GM12878 (cell line): ENCODE results near the gene TNRC6B. TPM values are rescaled to one million over a fixed set of nuclear protein-coding genes. Genes with fewer than 3 reads are reported as not detected.

Source experiments
- ATAC-seq: fragments of 200-7000 bp; cut with Tn5 transposase; 3 replicates; pipeline ENCODE4 v1.9.1; 2020; ENCODE audit warnings: mild to moderate bottlenecking, moderate library complexity
- BruUV-seq: library from RNA; stranded (reverse); fragments of 400-500 nt; replicated peaks from 2 replicates; lab custom pipeline; 2021; lab: Mats Ljungman, UMichigan
- CTCF ChIA-PET: fragments of 300-600 bp; sonication (Branson Sonifier 250); formaldehyde crosslinking; extraction: SDS; loops from one replicate; lab custom pipeline; 2021; ENCODE audit warnings: inconsistent platforms; lab: Yijun Ruan, JAX
- POLR2A ChIA-PET: fragments of 350-600 bp; formaldehyde crosslinking; extraction: SDS; loops from one replicate; lab custom pipeline; 2021; ENCODE audit warnings: inconsistent platforms; lab: Charles Lee
- RAD21 ChIA-PET: fragments of 300-600 bp; sonication (Branson Sonifier 250); formaldehyde crosslinking; loops from one replicate; lab custom pipeline; 2023; ENCODE audit warnings: antibody characterized with exemption; ENCODE audit not compliant: unreplicated experiment; lab: Charles Lee
- SMC1A ChIA-PET: fragments of 300-600 bp; sonication (Branson Sonifier 250); formaldehyde crosslinking; loops from one replicate; lab custom pipeline; 2023; ENCODE audit not compliant: unreplicated experiment, uncharacterized antibody; lab: Charles Lee
- DNase-seq: peaks from one replicate; pipeline ENCODE4 v3.0.0-alpha.2; 2011; ENCODE audit warnings: low read depth, low spot score
- FAIRE-seq: peaks from 3 replicates; lab custom pipeline; 2011; peaks lifted over from hg19 to GRCh38; lab: Jason Lieb, UNC
- H2AFZ ChIP-seq: 2 replicates; pipeline ENCODE4 v1.6.0; 2011; ENCODE audit warnings: low read depth, low read length, control low read depth; ENCODE audit not compliant: control insufficient read depth
- H3K27ac ChIP-seq: 2 replicates; pipeline ENCODE4 v1.5.1; 2011; ENCODE audit warnings: control low read depth; ENCODE audit not compliant: control insufficient read depth, insufficient read depth
- H3K27me3 ChIP-seq, 2 experiments: replicated peaks in 1 of 2; 2 replicates each; pipeline versions ENCODE4 v1.6.0 to v1.6.1; 2011; ENCODE audit warnings: low read length in 1 of 2; ENCODE audit not compliant: control insufficient read depth in 2 of 2, insufficient read depth in 2 of 2
- H3K36me3 ChIP-seq, 2 experiments: 2 replicates each; pipeline ENCODE4 v1.5.1; 2011; ENCODE audit warnings: low read length in 1 of 2; ENCODE audit not compliant: control insufficient read depth in 2 of 2, insufficient read depth in 2 of 2
- H3K4me1 ChIP-seq: 2 replicates; pipeline ENCODE4 v1.6.1; 2011; ENCODE audit warnings: mild to moderate bottlenecking, low read length, moderate library complexity, mixed read lengths; ENCODE audit not compliant: control insufficient read depth, insufficient read depth
- H3K4me2 ChIP-seq: 2 replicates; pipeline ENCODE4 v1.6.0; 2011; ENCODE audit warnings: control low read depth; ENCODE audit not compliant: control insufficient read depth, insufficient read depth
- H3K4me3 ChIP-seq: fragments of 200-600 bp; sonication (generic); 2 replicates; pipeline ENCODE4 v1.5.1; 2016
- H3K79me2 ChIP-seq: 2 replicates; pipeline ENCODE4 v1.6.0; 2011; ENCODE audit warnings: low read length; ENCODE audit not compliant: control insufficient read depth, insufficient read depth
- H3K9ac ChIP-seq: 2 replicates; pipeline ENCODE4 v1.8.0; 2011; ENCODE audit warnings: low read length, control low read depth, mixed read lengths; ENCODE audit not compliant: control insufficient read depth, insufficient read depth
- H3K9me3 ChIP-seq: replicated peaks from 3 replicates; pipeline ENCODE4 v1.5.1; 2011; ENCODE audit warnings: mild to moderate bottlenecking, low read length; ENCODE audit not compliant: control insufficient read depth, insufficient read depth
- H4K20me1 ChIP-seq: 2 replicates; pipeline ENCODE4 v1.6.0; 2011; ENCODE audit not compliant: control insufficient read depth, insufficient read depth
- BACH1 ChIP-seq: fragments of 450-650 bp; IDR thresholded peaks from 2 replicates; pipeline ENCODE4 v1.6.1; 2017; ENCODE audit warnings: mild to moderate bottlenecking, borderline replicate concordance
- CREM ChIP-seq: IDR thresholded peaks from 2 replicates; pipeline ENCODE4 v1.6.1; 2014; ENCODE audit warnings: antibody characterized with exemption, low read depth
- DPF2 ChIP-seq: fragments of 450-650 bp; IDR thresholded peaks from 2 replicates; pipeline ENCODE4 v1.6.1; 2017; ENCODE audit warnings: mild to moderate bottlenecking
- HDAC6 ChIP-seq: fragments of 200-600 bp; sonication (generic); IDR thresholded peaks from one replicate; pipeline ENCODE4 v1.8.0; 2017; ENCODE audit warnings: antibody characterized with exemption; ENCODE audit not compliant: unreplicated experiment
- IKZF2 ChIP-seq, 2 experiments: fragments of 450-650 bp; IDR thresholded peaks; 2 replicates each; pipeline ENCODE4 v1.6.1; 2017; ENCODE audit warnings: mild to moderate bottlenecking in 2 of 2, moderate library complexity in 2 of 2
- JUND ChIP-seq: IDR thresholded peaks from 2 replicates; pipeline ENCODE4 v1.6.1; 2012; ENCODE audit warnings: low read depth, mild to moderate bottlenecking, low read length, improper control_type of control experiment, moderate library complexity
- KAT2A ChIP-seq: conservative IDR thresholded peaks from 2 replicates; pipeline ENCODE4 v1.6.1; 2011; ENCODE audit warnings: low read depth, low read length; ENCODE audit not compliant: control insufficient read depth
- NFYB ChIP-seq: IDR thresholded peaks from 2 replicates; pipeline ENCODE4 v1.6.1; 2011; ENCODE audit warnings: low read depth, mild to moderate bottlenecking, low read length, improper control_type of control experiment, moderate library complexity; ENCODE audit not compliant: insufficient read depth
- POLR2AphosphoS2 ChIP-seq: IDR thresholded peaks from 2 replicates; pipeline ENCODE4 v1.6.1; 2011; ENCODE audit warnings: low read depth, mild to moderate bottlenecking, low read length, improper control_type of control experiment, moderate library complexity
- RB1 ChIP-seq: fragments of 450-650 bp; formaldehyde crosslinking; IDR thresholded peaks from 2 replicates; pipeline ENCODE4 v1.6.1; 2017; ENCODE audit warnings: mild to moderate bottlenecking, borderline replicate concordance
- SMARCA5 ChIP-seq: fragments of 450-650 bp; IDR thresholded peaks from 2 replicates; pipeline ENCODE4 v1.6.1; 2017; ENCODE audit warnings: mild to moderate bottlenecking
- SMC3 ChIP-seq: IDR thresholded peaks from 2 replicates; pipeline ENCODE4 v1.6.1; 2011; ENCODE audit warnings: low read length, improper control_type of control experiment, borderline replicate concordance
- TARDBP ChIP-seq: IDR thresholded peaks from 2 replicates; pipeline ENCODE4 v1.6.1; 2016; ENCODE audit warnings: borderline replicate concordance
- ZNF592 ChIP-seq: fragments of 450-650 bp; IDR thresholded peaks from 2 replicates; pipeline ENCODE4 v1.6.1; 2017; ENCODE audit warnings: mild to moderate bottlenecking, moderate library complexity
- WGBS: methylation state at CpG from one replicate; pipeline ENCODE4 v1.1.6; 2016; ENCODE audit warnings: low lambda C conversion rate; ENCODE audit not compliant: insufficient replicate concordance, insufficient coverage; ENCODE audit errors: missing lambda C conversion rate; 5-methylcytosine and 5-hydroxymethylcytosine counted together
- in situ Hi-C: fragments of 300-500 bp; cut with MboI; formaldehyde crosslinking; loops from 9 replicates; pipeline ENCODE4 v1.14.3; 2018; ENCODE audit warnings: mixed read lengths
- intact Hi-C: fragments of 100-400 bp; cut with micrococcal nuclease; formaldehyde crosslinking; loops from one replicate; pipeline ENCODE4 v1.14.2; 2022; ENCODE audit not compliant: unreplicated experiment
- polyA plus RNA-seq, 11 experiments: library from polyadenylated mRNA; depleted of rRNA in 4 of 11; unstranded in 6 of 11; stranded (reverse) in 5 of 11; fragments of >200 nt; fragmentation: Nextera tagmentation in 4 of 11; fragmentation: Illumina TruSeq in 1 of 11; extraction: Ambion mirVana in 4 of 11; extraction: Trizol in 1 of 11; gene quantifications; 1 replicate in 1 of 11; 2 replicates in 10 of 11; pipeline versions ENCODE4 v1.2.1 to v1.2.3, GENCODE V29; 2011 to 2016; ENCODE audit warnings: inconsistent platforms in 2 of 11, missing spikeins in 2 of 11, low read depth in 1 of 11
- total RNA-seq, 4 experiments: library from RNA; depleted of rRNA in 3 of 4; stranded (reverse); fragments of >200 nt in 3 of 4; fragmentation: Illumina TruSeq in 1 of 4; extraction: Trizol in 1 of 4; gene quantifications; 2 replicates each; pipeline versions ENCODE4 v1.2.1 to v1.2.3, GENCODE V29; 2013 to 2021
- TF ChIP-seq, protein P1 (sequence below): IDR thresholded peaks from 2 replicates; pipeline ENCODE4 v1.6.1; 2012; ENCODE audit warnings: low read depth, low read length, improper control_type of control experiment

The TNRC6B gene
- total and polyA plus RNA-seq, 10 of the 15 experiments (the other 5 are each of a cell fraction or from before 2014, with no cell fraction given): 3.6 to 32.8 (median 16.4) TPM

- H3K9me3 ChIP-seq: no peaks in the 10 kb centered on the region
- no peak for TF ChIP-seq RB1
- no TSS peak for BruUV-seq
- intact Hi-C loops (no loop called here), in situ Hi-C loops (no loop called here)
- H3K4me3 ChIP-seq: no peak overlapping the region
- ChIA-PET SMC1A (no interaction called here), POLR2A (no interaction called here), RAD21 (no interaction called here), CTCF (interaction anchor here (1.2 kb wide), 1 partner anchor 36 kb away, joined by 3 read pairs; no protein-coding TSS in a partner anchor)
- H3K27ac ChIP-seq: no peak overlapping the region
- no peaks in the 10 kb centered on the region for H4K20me1 ChIP-seq
- DNase-seq (no peak), ATAC-seq (no peak), FAIRE-seq (no peak)
- no peak overlapping the region for H3K4me2 ChIP-seq
- no peak overlapping the region for H2AFZ ChIP-seq
- WGBS: 100% methylated on average over 2 of the region's 2 CpGs
- no peaks in the 10 kb centered on the region for H3K79me2 ChIP-seq
- H3K27me3 ChIP-seq: no peaks in the 10 kb centered on the region
- H3K4me1 ChIP-seq: no peaks in the 10 kb centered on the region
- H3K9ac ChIP-seq: no peak overlapping the region
- H3K36me3 ChIP-seq: peaks cover 16 to 42% of the 10 kb centered on the region in 2 experiments
Measured at GRCh38 chr22:40312050-40312449, 134.3 kb downstream of the TNRC6B start.

DNA sequence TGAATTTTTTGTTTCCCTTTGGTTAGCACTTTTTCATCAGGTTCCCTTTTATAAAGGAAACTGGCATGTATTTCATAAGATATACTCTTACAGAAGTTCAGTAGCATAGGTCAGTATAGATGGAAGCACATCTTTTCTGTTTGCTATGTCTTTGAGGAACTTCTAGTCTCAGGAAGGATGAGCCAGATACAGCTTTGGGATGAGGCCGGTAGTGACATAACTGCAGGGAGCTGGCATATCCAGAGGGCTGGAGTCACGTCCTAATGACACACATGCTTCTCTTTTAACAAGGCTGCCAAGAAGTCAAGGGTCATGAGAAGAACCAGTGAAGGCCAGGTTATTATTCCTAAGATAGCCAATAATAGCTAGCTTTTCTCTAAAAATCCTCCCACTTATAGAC lies 135.3 kb downstream of the TNRC6B start:
- H4K20me1 ChIP-seq: no peaks in the 10 kb centered on the region
- ChIA-PET SMC1A (no interaction called here), CTCF (no interaction called here), RAD21 (no interaction called here), POLR2A (no interaction called here)
- no peak overlapping the region for H3K27ac ChIP-seq
- WGBS: 100% methylated on average over 2 of the region's 2 CpGs
- H3K27me3 ChIP-seq: no peaks in the 10 kb centered on the region
- no peaks in the 10 kb centered on the region for H3K9me3 ChIP-seq
- H3K36me3 ChIP-seq: peaks cover 14 to 38% of the 10 kb centered on the region in 2 experiments
- FAIRE-seq: no peak
- no peak overlapping the region for H3K4me2 ChIP-seq
- no peak overlapping the region for H3K4me3 ChIP-seq
- no peaks in the 10 kb centered on the region for H3K4me1 ChIP-seq
- no peak for DNase-seq
- no peaks in the 10 kb centered on the region for H3K79me2 ChIP-seq
- no peak overlapping the region for H3K9ac ChIP-seq
- no peak for ATAC-seq
- no TSS peak for BruUV-seq
- intact Hi-C loops: no loop called here
- in situ Hi-C loops: no loop called here
- no peak overlapping the region for H2AFZ ChIP-seq
- TF ChIP-seq POLR2AphosphoS2 (no peak), HDAC6 (no peak), KAT2A (no peak), TARDBP (no peak), SMC3 (no peak), DPF2 (no peak), SMARCA5 (no peak), ZNF592 (no peak), NFYB (no peak), CREM (no peak), IKZF2 (IDR thresholded peaks at IDR 0.05) (no peak), BACH1 (no peak), JUND (no peak)
- TF ChIP-seq, protein P1, sequence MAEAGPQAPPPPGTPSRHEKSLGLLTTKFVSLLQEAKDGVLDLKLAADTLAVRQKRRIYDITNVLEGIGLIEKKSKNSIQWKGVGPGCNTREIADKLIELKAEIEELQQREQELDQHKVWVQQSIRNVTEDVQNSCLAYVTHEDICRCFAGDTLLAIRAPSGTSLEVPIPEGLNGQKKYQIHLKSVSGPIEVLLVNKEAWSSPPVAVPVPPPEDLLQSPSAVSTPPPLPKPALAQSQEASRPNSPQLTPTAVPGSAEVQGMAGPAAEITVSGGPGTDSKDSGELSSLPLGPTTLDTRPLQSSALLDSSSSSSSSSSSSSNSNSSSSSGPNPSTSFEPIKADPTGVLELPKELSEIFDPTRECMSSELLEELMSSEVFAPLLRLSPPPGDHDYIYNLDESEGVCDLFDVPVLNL: no peak
